ENCODE measurements around the gene TTLL5.

TTLL5 gene

DNA sequence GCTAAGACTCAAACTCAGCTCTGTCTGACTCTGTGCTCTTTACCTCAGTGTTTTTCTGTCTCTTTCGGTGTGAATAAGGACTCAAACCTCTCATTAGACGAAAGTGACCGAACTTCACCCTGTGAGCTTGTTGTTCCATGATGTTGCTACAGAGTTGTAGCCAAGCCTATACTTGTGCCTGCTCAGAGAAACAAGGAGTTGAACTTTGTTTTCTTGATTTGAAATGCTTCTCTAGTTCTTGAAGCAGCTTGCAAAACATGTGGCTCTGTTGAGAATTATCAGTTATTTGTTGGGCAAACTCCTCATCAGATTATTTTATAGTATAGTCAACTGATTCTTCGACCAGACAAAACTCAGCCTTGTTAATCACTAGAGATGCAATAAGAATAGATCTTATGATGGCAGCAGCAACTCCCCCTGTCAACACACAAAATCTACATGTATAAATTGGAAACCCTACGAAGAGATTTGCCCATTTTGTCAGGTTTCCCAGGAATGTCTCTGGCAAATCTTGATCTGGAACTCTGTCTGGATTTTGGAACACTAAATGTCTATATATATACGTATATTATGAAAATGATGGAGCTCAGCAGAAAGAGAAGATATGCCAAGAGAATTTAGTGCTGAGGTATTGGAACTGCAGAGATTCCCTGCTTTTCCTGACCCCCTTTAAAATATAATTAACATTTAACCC lies 146.8 kb downstream of the TTLL5 start:
- Histone ChIP-seq H3K4me3 (ENCODE audit: low read length) (no peak overlapping the region), H3K36me3 (ENCODE audit: control insufficient read depth, low read length) (no peaks in the 10 kb centered on the region), H4K20me1 (ENCODE audit: control insufficient read depth, insufficient read depth, low read depth, low read length) (no peaks in the 10 kb centered on the region), H3K9me3 (ENCODE audit: control insufficient read depth, insufficient read depth, low read length) (no peaks in the 10 kb centered on the region), H3K4me1 (ENCODE audit: control insufficient read depth, low read length) (0 out of 2 replicates have a peak, but pooled peaks cover 4% of the 10 kb centered on the region), H3K27me3 (ENCODE audit: control insufficient read depth, low read length) (no peaks in the 10 kb centered on the region), H3F3A (ENCODE audit: control insufficient read depth, insufficient read depth) (no peaks in the 10 kb centered on the region), H3K79me2 (ENCODE audit: control insufficient read depth, low read length) (no peaks in the 10 kb centered on the region), H3K9me2 (replicated peaks; ENCODE audit: control insufficient read depth, low read length) (no peaks in the 10 kb centered on the region), H3K27ac (ENCODE audit: low read depth, low read length) (no peak overlapping the region), H3K4me2 (ENCODE audit: low read length) (no peak overlapping the region)
- no peak for TF ChIP-seq CTCF (IDR thresholded peaks at IDR 0.05; ENCODE audit: low read depth, low read length, poor library complexity, severe bottlenecking)

GRCh38 chr14:75811136-75811829 lies 150.2 kb downstream of the TTLL5 start:
- H3K4me2 ChIP-seq (ENCODE audit: low read length), result no peak overlapping the region

DNA sequence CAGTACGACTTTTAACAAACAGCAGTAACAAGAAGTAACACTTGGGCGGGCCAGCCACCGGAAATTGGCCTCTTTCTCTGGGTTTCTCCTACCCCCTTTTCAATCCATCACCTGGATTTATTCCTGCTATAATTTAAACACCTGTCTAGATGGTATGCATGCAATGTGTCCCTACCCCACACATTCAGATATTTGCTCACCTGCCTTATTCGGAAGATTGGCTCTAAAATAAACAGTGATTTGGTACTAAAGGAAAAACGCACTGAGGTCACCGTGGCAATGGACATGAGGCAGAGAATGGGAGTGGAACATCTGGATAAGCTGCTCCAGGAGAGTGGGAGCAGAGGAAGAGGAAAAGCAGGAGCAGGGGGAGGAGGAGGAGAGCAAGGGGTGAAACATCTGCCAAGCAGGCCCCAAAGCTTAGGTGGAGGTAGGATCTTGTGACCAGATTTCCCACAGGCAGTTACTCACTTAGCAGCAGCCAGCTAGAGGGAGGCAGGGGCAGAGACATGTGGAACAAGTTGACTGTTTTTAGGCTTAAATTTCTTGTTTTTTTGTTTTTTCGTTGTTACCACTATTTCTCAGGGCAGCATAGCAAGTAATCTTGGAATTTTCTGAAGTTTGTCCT lies 150.9 kb downstream of the TTLL5 start:
- TF ChIP-seq CTCF (IDR thresholded peaks at IDR 0.05; ENCODE audit: low read depth, low read length, poor library complexity, severe bottlenecking) (no peak), EZH2phosphoT487 (IDR thresholded peaks at IDR 0.05; ENCODE audit: borderline replicate concordance, low read length) (no peak)
- Histone ChIP-seq H3K27ac (ENCODE audit: low read depth, low read length) (no peak overlapping the region), H3K4me2 (ENCODE audit: low read length) (no peak overlapping the region), H3K4me3 (ENCODE audit: low read length) (no peak overlapping the region), H3K9me3 (ENCODE audit: control insufficient read depth, insufficient read depth, low read length) (no peaks in the 10 kb centered on the region), H3K36me3 (ENCODE audit: control insufficient read depth, low read length) (no peaks in the 10 kb centered on the region), H3K27me3 (ENCODE audit: control insufficient read depth, low read length) (no peaks in the 10 kb centered on the region), H3K79me2 (ENCODE audit: control insufficient read depth, low read length) (no peaks in the 10 kb centered on the region), H3K9me2 (replicated peaks; ENCODE audit: control insufficient read depth, low read length) (no peaks in the 10 kb centered on the region), H3K4me1 (ENCODE audit: control insufficient read depth, low read length) (0 out of 2 replicates have a peak, but pooled peaks cover 4% of the 10 kb centered on the region), H4K20me1 (ENCODE audit: control insufficient read depth, insufficient read depth, low read depth, low read length) (no peaks in the 10 kb centered on the region), H3F3A (ENCODE audit: control insufficient read depth, insufficient read depth) (no peaks in the 10 kb centered on the region)

More at GRCh38 chr14:75811136-75811829, 150.2 kb downstream of the TTLL5 start:
- H3F3A ChIP-seq (ENCODE audit: control insufficient read depth, insufficient read depth), result no peaks in the 10 kb centered on the region
- no peaks in the 10 kb centered on the region for H3K9me2 ChIP-seq (replicated peaks; ENCODE audit: control insufficient read depth, low read length)
- no peaks in the 10 kb centered on the region for H4K20me1 ChIP-seq (ENCODE audit: control insufficient read depth, insufficient read depth, low read depth, low read length)
- no peak overlapping the region for H3K27ac ChIP-seq (ENCODE audit: low read depth, low read length)
- H3K4me1 ChIP-seq (ENCODE audit: control insufficient read depth, low read length), result 0 out of 2 replicates have a peak, but pooled peaks cover 4% of the 10 kb centered on the region
- no peak overlapping the region for H3K4me3 ChIP-seq (ENCODE audit: low read length)
- no peaks in the 10 kb centered on the region for H3K36me3 ChIP-seq (ENCODE audit: control insufficient read depth, low read length)
- no peaks in the 10 kb centered on the region for H3K79me2 ChIP-seq (ENCODE audit: control insufficient read depth, low read length)
- no peaks in the 10 kb centered on the region for H3K27me3 ChIP-seq (ENCODE audit: control insufficient read depth, low read length)
- no peak for TF ChIP-seq EZH2phosphoT487 (IDR thresholded peaks at IDR 0.05; ENCODE audit: borderline replicate concordance, low read length)
- no peak for TF ChIP-seq CTCF (IDR thresholded peaks at IDR 0.05; ENCODE audit: low read depth, low read length, poor library complexity, severe bottlenecking)
- no peaks in the 10 kb centered on the region for H3K9me3 ChIP-seq (ENCODE audit: control insufficient read depth, insufficient read depth, low read length)

All from DOHH2 (cell line).